Measurements from ENCODE around the gene CCL1. TPM values are rescaled to one million over a fixed set of nuclear protein-coding genes. Genes with fewer than 3 reads are reported as not detected.

CCL1 gene
- total and polyA plus RNA-seq, 10 of the 15 experiments (the other 5 are each of a cell fraction or from before 2014, with no cell fraction given): 0.14 to 1.8 (median 0.40) TPM; not detected in 3

DNA sequence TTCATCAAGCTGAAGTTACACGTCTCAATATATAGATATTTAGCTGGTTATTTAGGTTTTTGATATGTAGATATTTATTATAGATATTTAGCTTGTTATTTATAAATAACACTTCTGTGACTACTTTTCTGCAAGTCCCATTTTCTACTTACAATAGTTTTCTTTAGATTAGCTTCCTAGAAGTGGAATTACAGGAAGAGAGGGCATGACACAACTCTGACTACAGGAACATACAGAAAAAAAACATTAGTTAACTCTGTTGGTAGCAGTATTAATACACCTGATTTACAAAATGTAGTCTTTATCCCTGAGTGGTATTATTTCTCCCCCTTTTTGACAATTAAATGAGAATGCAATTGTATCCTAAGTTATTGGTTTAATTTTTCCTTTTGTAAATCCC lies 21.2 kb upstream of the CCL1 start:
- RAD21 ChIA-PET (ENCODE audit: unreplicated experiment): interaction anchor here (0.6 to 1.2 kb wide), 2 partner anchors 15 to 21 kb away, joined by 3 to 4 read pairs; partner anchors contain the start of gene CCL1
- no peak for ATAC-seq
- H3K4me2 ChIP-seq (ENCODE audit: control insufficient read depth, insufficient read depth): no peak overlapping the region
- SMC1A ChIA-PET (ENCODE audit: uncharacterized antibody, unreplicated experiment): interaction anchor here (0.7 to 3.6 kb wide), 4 partner anchors 12 to 23 kb away, joined by 3 to 20 read pairs (median 13); no protein-coding TSS in a partner anchor
- H3K9me3 ChIP-seq (replicated peaks; ENCODE audit: control insufficient read depth, insufficient read depth, low read length): no peaks in the 10 kb centered on the region; the same call in 2 of the 3 replicates
- no peaks in the 10 kb centered on the region for H3K79me2 ChIP-seq (ENCODE audit: control insufficient read depth, insufficient read depth, low read length)
- in situ Hi-C loops (cut with MboI): no loop called here
- no peak overlapping the region for H3K9ac ChIP-seq (ENCODE audit: control insufficient read depth, insufficient read depth, low read length)
- no peaks in the 10 kb centered on the region for H3K27me3 ChIP-seq (replicated peaks in 1 of 2; ENCODE audit: control insufficient read depth in 2 of 2, insufficient read depth in 2 of 2, low read length in 1 of 2)
- POLR2A ChIA-PET: interaction anchor here (1.6 kb wide), 1 partner anchor 13 kb away, joined by 5 read pairs; no protein-coding TSS in a partner anchor
- H3K4me3 ChIP-seq: no peak overlapping the region
- no peak overlapping the region for H3K27ac ChIP-seq (ENCODE audit: control insufficient read depth, insufficient read depth)
- CTCF ChIA-PET: interaction anchor here (1.2 to 3.5 kb wide), 8 partner anchors 9 to 213 kb away, joined by 4 to 40 read pairs (median 6); partner anchors contain the start of gene CCL1
- H3K4me1 ChIP-seq (ENCODE audit: control insufficient read depth, insufficient read depth, low read length): peaks cover 15% of the 10 kb centered on the region
- intact Hi-C loops (cut with micrococcal nuclease; ENCODE audit: unreplicated experiment): no loop called here
- no peak for DNase-seq (ENCODE audit: low read depth, low spot score)
- no peaks in the 10 kb centered on the region for H3K36me3 ChIP-seq (ENCODE audit: control insufficient read depth in 2 of 2, insufficient read depth in 2 of 2, low read length in 1 of 2)
- no peak overlapping the region for H2AFZ ChIP-seq (ENCODE audit: control insufficient read depth, low read depth, low read length)
- FAIRE-seq: no peak
- no peaks in the 10 kb centered on the region; the same call in 1 of the 2 replicates for H4K20me1 ChIP-seq (ENCODE audit: control insufficient read depth, insufficient read depth)
- TF ChIP-seq CBFB (IDR thresholded peaks at IDR 0.05; ENCODE audit: low read depth) (no peak), MTA3 (IDR thresholded peaks at IDR 0.05; ENCODE audit: borderline replicate concordance, low read length) (no peak), TAF1 (IDR thresholded peaks at IDR 0.05; ENCODE audit: borderline replicate concordance, low read depth, low read length) (no peak), EZH2 (IDR thresholded peaks at IDR 0.05; ENCODE audit: borderline replicate concordance, control insufficient read depth, low read depth, low read length) (no peak), WRNIP1 (IDR thresholded peaks at IDR 0.05; ENCODE audit: borderline replicate concordance, low read depth, low read length) (no peak), HCFC1 (IDR thresholded peaks at IDR 0.05; ENCODE audit: low read length) (no peak), IKZF2 (IDR thresholded peaks at IDR 0.05) (no peak), ESRRA (IDR thresholded peaks at IDR 0.05; ENCODE audit: low read length) (no peak), CHD2 (IDR thresholded peaks at IDR 0.05; ENCODE audit: borderline replicate concordance, low read depth, low read length) (no peak), ZNF24 (IDR thresholded peaks at IDR 0.05) (no peak), CBX3 (IDR thresholded peaks at IDR 0.05; ENCODE audit: borderline replicate concordance, low read depth) (no peak), TCF12 (IDR thresholded peaks at IDR 0.05; ENCODE audit: low read depth, low read length) (no peak), HDAC2 (IDR thresholded peaks at IDR 0.05) (no peak)
- no TSS peak for BruUV-seq (replicated peaks)
- 3% methylated on average over 1 of the region's 1 CpG for WGBS (ENCODE audit: insufficient coverage, insufficient replicate concordance, low lambda C conversion rate, missing lambda C conversion rate)

All from GM12878 (cell line).